Activated T-helper 2 cell treated with anti-CD3 and anti-CD28 coated beads, Interferon-gamma antibody, Interleukin-2, Interleukin-4, amounts not matched to agents 10 μg/mL and 5 μg/mL and 100 μg/mL, durations not matched to agents 14 hours and 24 hours and 36 hours (primary cell): Measurements from ENCODE around the gene SLC17A9. TPM values are rescaled to one million over a fixed set of nuclear protein-coding genes. Genes with fewer than 3 reads are reported as not detected.

Experiments
- DNase-seq: peaks from one replicate; pipeline ENCODE4 v3.0.0; 2021; ENCODE audit warnings: low spot score
- H3K27ac Mint-ChIP-seq: one replicate; pipeline ENCODE4 v1.8.0; 2021; ENCODE audit warnings: mixed read lengths
- H3K27me3 Mint-ChIP-seq: one replicate; pipeline ENCODE4 v1.8.0; 2021; ENCODE audit warnings: low read depth, mixed read lengths
- H3K36me3 Mint-ChIP-seq: one replicate; pipeline ENCODE4 v1.8.0; 2021; ENCODE audit warnings: low read depth, mixed read lengths
- H3K4me1 Mint-ChIP-seq: one replicate; pipeline ENCODE4 v1.8.0; 2021; ENCODE audit warnings: low read depth, mixed read lengths
- H3K4me3 Mint-ChIP-seq: one replicate; pipeline ENCODE4 v1.8.0; 2021; ENCODE audit warnings: low read depth, mild to moderate bottlenecking, moderate library complexity, mixed read lengths
- H3K9me3 Mint-ChIP-seq: one replicate; pipeline ENCODE4 v1.8.0; 2021; ENCODE audit warnings: mixed read lengths
- intact Hi-C: fragments of 100-400 bp; cut with micrococcal nuclease; formaldehyde crosslinking; loops from one replicate; pipeline ENCODE4 v1.15.1; 2023
- total RNA-seq: library from RNA; stranded (reverse); gene quantifications from 2 replicates; pipeline ENCODE4 v1.2.3, GENCODE V29; 2022

The SLC17A9 gene
- total RNA-seq, 1 donor from 2014 or later, result 21.4 TPM

- Mint-ChIP-seq H3K27me3 (peaks cover 42% of the 10 kb centered on the region), H3K4me1 (peaks cover 19% of the 10 kb centered on the region), H3K36me3 (no peaks in the 10 kb centered on the region), H3K4me3 (no peak overlapping the region), H3K27ac (no peak overlapping the region), H3K9me3 (no peaks in the 10 kb centered on the region)
- intact Hi-C loops, result no loop called here
- DNase-seq, result no peak
These were observed 29.9 kb downstream of the SLC17A9 start for GRCh38 chr20:62982124-62983075.

GRCh38 chr20:62983210-62983609, 30.7 kb downstream of the SLC17A9 start:
- intact Hi-C loops, result no loop called here
- H3K27ac Mint-ChIP-seq, result no peak overlapping the region
- DNase-seq, result no peak
- H3K4me3 Mint-ChIP-seq, result no peak overlapping the region
- peaks cover 42% of the 10 kb centered on the region for H3K27me3 Mint-ChIP-seq
- H3K9me3 Mint-ChIP-seq, result no peaks in the 10 kb centered on the region
- peaks cover 12% of the 10 kb centered on the region for H3K4me1 Mint-ChIP-seq
- H3K36me3 Mint-ChIP-seq, result no peaks in the 10 kb centered on the region

- intact Hi-C loops, result no loop called here
- Mint-ChIP-seq H3K9me3 (no peaks in the 10 kb centered on the region), H3K4me3 (no peak overlapping the region), H3K27ac (no peak overlapping the region), H3K4me1 (peaks cover 8% of the 10 kb centered on the region), H3K36me3 (no peaks in the 10 kb centered on the region), H3K27me3 (peaks cover 33% of the 10 kb centered on the region)
- DNase-seq, result no peak
These were observed 32.3 kb downstream of the SLC17A9 start for GRCh38 chr20:62984666-62985443.

GRCh38 chr20:62985444-62985778, 32.9 kb downstream of the SLC17A9 start:
- DNase-seq, result no peak
- no peak overlapping the region for H3K27ac Mint-ChIP-seq
- no peaks in the 10 kb centered on the region for H3K36me3 Mint-ChIP-seq
- intact Hi-C loops, result no loop called here
- no peaks in the 10 kb centered on the region for H3K9me3 Mint-ChIP-seq
- H3K4me1 Mint-ChIP-seq, result peaks cover 8% of the 10 kb centered on the region
- H3K4me3 Mint-ChIP-seq, result no peak overlapping the region
- peaks cover 27% of the 10 kb centered on the region for H3K27me3 Mint-ChIP-seq

- no peaks in the 10 kb centered on the region for H3K36me3 Mint-ChIP-seq
- intact Hi-C loops, result no loop called here
These were observed 33.8 kb downstream of the SLC17A9 start for GRCh38 chr20:62986257-62986800.

GRCh38 chr20:62987114-62987513, 34.6 kb downstream of the SLC17A9 start:
- Mint-ChIP-seq H3K27ac (no peak overlapping the region), H3K4me1 (peaks cover 3% of the 10 kb centered on the region), H3K9me3 (no peaks in the 10 kb centered on the region), H3K27me3 (peaks cover 19% of the 10 kb centered on the region), H3K4me3 (no peak overlapping the region), H3K36me3 (no peaks in the 10 kb centered on the region)
- DNase-seq, result no peak
- intact Hi-C loops, result no loop called here

More at GRCh38 chr20:62986257-62986800, 33.8 kb downstream of the SLC17A9 start:
- H3K4me1 Mint-ChIP-seq, result peaks cover 5% of the 10 kb centered on the region
- no peak for DNase-seq
- H3K27ac Mint-ChIP-seq, result no peak overlapping the region
- H3K9me3 Mint-ChIP-seq, result no peaks in the 10 kb centered on the region
- no peak overlapping the region for H3K4me3 Mint-ChIP-seq
- H3K27me3 Mint-ChIP-seq, result peaks cover 20% of the 10 kb centered on the region

GRCh38 chr20:62989201-62989601, 36.7 kb downstream of the SLC17A9 start:
- DNase-seq, result no peak

GRCh38 chr20:62990306-62990825, 37.9 kb downstream of the SLC17A9 start:
- DNase-seq, result no peak
- Mint-ChIP-seq H3K36me3 (no peaks in the 10 kb centered on the region), H3K27ac (no peak overlapping the region), H3K27me3 (peaks cover 2% of the 10 kb centered on the region), H3K4me3 (no peak overlapping the region), H3K4me1 (no peaks in the 10 kb centered on the region), H3K9me3 (no peaks in the 10 kb centered on the region)
- intact Hi-C loops, result no loop called here

More at GRCh38 chr20:62989201-62989601, 36.7 kb downstream of the SLC17A9 start:
- peaks cover 7% of the 10 kb centered on the region for H3K27me3 Mint-ChIP-seq
- H3K27ac Mint-ChIP-seq, result no peak overlapping the region
- H3K36me3 Mint-ChIP-seq, result no peaks in the 10 kb centered on the region
- intact Hi-C loops, result no loop called here
- no peaks in the 10 kb centered on the region for H3K4me1 Mint-ChIP-seq
- no peaks in the 10 kb centered on the region for H3K9me3 Mint-ChIP-seq
- H3K4me3 Mint-ChIP-seq, result peak overlapping the region; percentile 27

GRCh38 chr20:62991196-62991807, 38.8 kb downstream of the SLC17A9 start:
- Mint-ChIP-seq H3K9me3 (no peaks in the 10 kb centered on the region), H3K27me3 (peaks cover 2% of the 10 kb centered on the region), H3K4me1 (no peaks in the 10 kb centered on the region), H3K4me3 (no peak overlapping the region), H3K27ac (no peak overlapping the region), H3K36me3 (no peaks in the 10 kb centered on the region)
- intact Hi-C loops, result no loop called here
- no peak for DNase-seq

- intact Hi-C loops, result no loop called here
- no peak for DNase-seq
- Mint-ChIP-seq H3K36me3 (no peaks in the 10 kb centered on the region), H3K4me3 (no peak overlapping the region), H3K4me1 (no peaks in the 10 kb centered on the region), H3K27me3 (peaks cover 2% of the 10 kb centered on the region), H3K9me3 (no peaks in the 10 kb centered on the region), H3K27ac (no peak overlapping the region)
These were observed 39.4 kb downstream of the SLC17A9 start for GRCh38 chr20:62991863-62992262.

GRCh38 chr20:62993856-62994494, 41.5 kb downstream of the SLC17A9 start:
- H3K27ac Mint-ChIP-seq, result no peak overlapping the region
- intact Hi-C loops, result no loop called here
- peaks cover 12% of the 10 kb centered on the region for H3K27me3 Mint-ChIP-seq
- H3K4me1 Mint-ChIP-seq, result no peaks in the 10 kb centered on the region
- no peaks in the 10 kb centered on the region for H3K36me3 Mint-ChIP-seq
- no peaks in the 10 kb centered on the region for H3K9me3 Mint-ChIP-seq
- no peak for DNase-seq
- H3K4me3 Mint-ChIP-seq, result no peak overlapping the region

GRCh38 chr20:62994869-62995281, 42.4 kb downstream of the SLC17A9 start:
- Mint-ChIP-seq H3K4me3 (no peak overlapping the region), H3K27me3 (peaks cover 21% of the 10 kb centered on the region), H3K9me3 (no peaks in the 10 kb centered on the region), H3K27ac (no peak overlapping the region), H3K36me3 (no peaks in the 10 kb centered on the region), H3K4me1 (peaks cover 4% of the 10 kb centered on the region)
- intact Hi-C loops, result no loop called here
- DNase-seq, result no peak
